Activated effector memory CD4-positive, alpha-beta T cell treated with Interleukin-2 at 50 U/mL for 16 hours (primary cell): ENCODE data around the gene IGF2R.
A peak's percentile ranks its signal among the peaks of the same experiment; 100 is the strongest.
"Not testable (repeated sequence)": the region's sequence is repeated elsewhere in the genome, so short reads cannot be mapped to it uniquely, and the experiment has no call there.

Source experiments
- DNase-seq: peaks from one replicate; pipeline ENCODE4 v3.0.0-alpha.2; 2020

Gene IGF2R

DNA sequence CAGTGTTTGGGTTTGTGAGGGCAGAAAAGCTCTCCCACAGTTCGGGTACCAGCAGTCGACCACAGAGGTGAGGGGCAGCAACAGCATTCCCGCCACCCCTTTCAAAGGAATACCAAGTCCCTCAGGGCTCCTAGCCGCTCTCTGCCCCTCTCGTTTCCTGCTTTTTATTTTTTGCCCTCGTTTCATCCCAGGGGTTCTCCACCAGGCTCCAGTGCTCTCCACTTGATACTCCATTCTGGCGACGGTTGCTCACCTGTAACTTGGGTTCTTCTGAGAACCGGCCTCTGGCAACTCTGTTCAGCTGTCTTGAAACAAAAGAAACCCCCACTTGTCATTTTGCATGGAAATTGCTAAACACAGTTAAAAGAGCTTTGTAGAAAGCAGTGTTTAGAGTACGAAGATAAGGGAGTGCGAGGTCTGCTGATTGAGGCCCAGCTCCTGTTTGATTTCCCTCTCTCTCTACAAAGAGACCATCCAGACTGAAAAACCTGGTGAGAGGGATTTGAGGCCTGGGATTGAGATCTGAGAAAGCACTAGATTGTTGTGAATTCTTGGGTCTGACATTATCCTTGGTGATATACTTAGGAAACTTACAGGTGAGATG, 28.7 kb downstream of the IGF2R start:
- no peak for DNase-seq

DNA sequence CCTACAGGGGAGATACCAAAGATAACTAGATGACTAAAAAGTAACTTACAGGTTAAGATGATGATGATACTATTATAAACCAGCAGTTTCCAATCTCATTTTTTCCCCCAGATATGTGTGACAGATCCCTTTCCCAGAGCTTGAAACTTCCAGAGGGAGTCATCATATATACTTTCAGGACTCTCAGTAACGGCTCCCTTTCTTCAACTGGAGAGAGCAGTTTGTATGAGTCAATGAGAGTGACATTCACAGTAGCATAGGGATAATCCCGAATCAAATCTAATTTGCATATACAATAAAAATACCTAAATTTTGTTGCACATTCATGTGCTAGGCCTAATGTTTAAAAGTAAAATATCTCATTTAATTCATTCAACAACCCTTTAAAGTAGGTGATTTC, 29.7 kb downstream of the IGF2R start:
- no peak for DNase-seq

DNA sequence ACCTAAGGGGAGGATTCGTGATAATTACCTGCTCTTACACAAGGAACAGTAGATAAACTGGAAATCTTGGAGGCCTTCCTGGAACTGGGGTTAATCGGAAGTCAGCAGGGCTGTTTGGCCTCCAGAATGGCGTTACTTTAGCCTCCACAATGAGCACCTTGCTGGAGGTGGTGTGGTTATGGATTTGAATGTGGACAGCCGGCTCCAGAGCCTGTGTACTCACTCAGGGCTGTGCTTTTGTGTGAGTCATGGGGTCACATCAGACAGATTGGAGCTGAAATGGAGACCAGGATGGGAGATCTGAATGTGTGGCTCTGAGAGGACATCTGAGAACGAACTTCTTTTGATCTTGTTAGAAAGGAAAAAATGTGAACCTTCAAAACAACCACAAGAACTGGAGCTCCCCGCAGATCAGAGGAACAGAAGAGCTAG, 30.4 kb downstream of the IGF2R start:
- DNase-seq, result no peak

DNA sequence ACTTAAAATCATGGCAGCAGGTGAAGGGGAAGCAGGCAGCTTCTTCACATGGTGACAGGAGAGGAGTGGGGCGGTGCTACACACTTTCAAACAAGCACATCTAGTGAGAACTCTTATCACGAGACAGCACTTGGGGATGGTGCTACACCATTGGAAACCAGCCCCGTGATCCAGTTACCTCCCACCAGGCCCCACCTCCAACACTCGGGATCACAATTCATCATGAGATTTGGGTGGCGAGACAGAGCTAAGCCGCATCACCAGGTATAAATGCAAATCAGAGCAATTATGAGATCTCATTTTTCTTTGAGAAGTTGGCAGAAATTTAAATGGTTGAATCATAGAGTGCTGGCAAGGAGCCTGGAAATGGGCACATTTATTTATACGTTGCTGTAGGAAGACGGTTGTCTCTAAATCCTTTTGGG, 31.4 kb downstream of the IGF2R start:
- no peak for DNase-seq

DNA sequence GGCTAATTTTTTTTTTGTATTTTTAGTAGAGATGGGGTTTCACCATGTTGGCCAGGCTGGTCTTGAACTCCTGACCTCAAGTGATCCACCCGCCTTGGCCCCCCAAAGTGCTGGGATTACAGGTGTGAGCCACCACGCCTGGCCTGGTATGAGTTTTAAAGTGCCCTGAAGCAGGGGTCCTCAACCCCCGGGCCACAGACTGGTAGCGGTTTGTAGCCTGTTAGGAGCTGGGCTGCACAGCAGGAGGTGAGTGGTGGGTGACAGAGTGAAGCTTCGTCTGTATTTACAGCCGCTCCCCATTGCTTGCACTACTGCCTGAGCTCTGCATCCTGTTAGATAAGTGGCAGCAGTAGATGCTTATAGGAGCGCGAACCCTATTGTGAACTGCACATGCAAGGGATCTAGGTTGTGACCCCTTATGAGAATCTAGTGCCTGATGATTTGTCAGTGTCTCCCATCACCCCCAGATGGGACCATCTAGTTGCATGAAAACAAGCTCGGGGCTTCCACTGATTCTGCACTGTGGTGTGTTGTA, 32.1 kb downstream of the IGF2R start:
- not testable (repeated sequence) for DNase-seq

DNA sequence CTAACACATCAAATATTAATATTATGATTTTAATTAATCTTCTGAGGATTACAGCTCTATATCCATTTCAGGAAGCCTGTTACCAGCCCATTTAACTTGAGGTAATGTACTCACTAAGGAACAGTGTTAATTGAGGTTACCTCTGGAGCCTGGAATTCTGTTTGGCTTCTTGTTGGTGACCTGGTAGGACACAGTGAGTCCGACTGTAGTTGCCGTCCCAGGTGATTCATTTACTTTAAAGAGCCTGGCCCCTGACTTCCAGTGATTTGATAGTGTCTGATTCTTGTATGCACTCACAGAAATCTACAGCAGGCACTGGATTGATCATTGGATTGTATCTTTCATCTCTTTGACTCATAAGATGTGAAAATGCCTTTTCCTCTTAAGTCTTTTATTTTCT, 34.0 kb downstream of the IGF2R start:
- DNase-seq, result no peak

DNA sequence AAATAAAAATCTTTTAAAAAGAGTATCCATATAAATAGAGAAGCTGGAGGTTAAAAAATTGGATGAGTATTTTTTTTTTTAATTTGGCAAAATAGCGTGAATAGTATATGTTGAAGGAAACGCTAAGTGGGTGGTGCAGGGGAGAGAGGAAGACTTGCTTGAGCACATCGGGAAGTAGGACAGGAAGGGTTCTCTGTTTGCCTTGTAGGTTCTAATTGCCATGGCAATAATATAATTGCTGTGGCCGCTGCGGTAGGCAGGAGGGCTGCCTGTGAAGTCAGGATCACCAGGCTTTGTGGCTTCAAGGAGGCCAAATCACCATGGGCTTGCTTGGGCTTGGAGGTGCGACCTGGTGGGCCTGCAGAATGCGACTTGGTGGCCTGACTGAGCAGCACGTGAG, 35.1 kb downstream of the IGF2R start:
- DNase-seq, result no peak

DNA sequence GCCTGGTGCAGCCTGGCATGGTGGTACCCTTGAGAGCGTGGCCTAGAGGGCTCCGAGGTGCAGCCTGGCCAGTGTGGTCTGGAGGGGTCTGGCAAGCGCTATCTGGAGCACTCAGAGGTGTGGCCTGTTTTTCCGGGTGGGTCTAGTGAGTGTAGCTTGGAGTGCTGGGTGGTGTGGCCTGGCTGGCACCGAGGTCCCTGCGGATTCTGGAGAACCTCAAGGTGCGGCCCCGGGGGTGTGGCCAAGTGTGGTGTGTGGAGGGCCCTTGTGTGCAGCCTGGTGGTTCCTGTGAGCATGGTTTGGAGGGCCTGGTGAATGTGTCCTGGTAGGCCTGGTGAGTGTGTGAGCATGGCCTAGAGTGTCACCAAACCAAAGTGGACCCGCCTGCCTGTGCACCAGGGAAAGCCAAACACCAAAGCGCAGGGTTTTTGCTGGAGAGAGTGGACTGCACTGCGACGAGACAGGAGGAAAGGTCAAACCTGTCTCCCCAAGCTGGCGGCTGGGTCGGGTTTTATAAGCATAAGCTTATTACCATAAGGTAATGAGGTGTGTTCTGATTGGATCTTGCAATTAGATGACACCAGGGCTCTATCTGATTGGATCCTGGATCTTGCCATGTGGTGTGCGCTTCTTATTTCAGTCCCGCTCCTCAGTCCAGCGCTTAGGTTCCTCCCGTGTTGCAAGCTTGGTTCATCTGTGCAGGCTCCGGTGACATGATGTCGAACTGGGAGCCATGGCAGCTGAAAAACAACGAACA, 35.7 kb downstream of the IGF2R start:
- DNase-seq, result no peak

DNA sequence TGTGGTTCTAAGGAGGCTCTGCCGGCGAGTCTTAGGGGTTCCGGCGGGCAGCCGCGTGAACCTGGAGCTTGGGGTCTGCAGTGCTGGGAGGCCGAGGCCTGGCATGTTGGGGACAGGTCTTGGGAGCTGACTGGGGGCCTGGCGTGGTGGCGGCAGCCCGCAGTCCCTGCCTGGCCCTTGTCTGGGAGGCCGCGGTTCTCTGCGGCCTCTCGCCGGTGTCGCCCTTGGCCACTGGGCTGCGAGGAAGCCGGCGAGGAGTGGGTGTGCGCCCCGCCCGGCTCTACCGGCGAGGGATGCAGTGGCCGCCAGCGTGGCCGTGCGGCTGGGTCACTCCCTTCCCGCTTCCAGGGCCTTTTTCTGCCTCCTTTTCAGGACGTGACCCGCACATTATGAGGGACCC, 36.3 kb downstream of the IGF2R start:
- no peak for DNase-seq

DNA sequence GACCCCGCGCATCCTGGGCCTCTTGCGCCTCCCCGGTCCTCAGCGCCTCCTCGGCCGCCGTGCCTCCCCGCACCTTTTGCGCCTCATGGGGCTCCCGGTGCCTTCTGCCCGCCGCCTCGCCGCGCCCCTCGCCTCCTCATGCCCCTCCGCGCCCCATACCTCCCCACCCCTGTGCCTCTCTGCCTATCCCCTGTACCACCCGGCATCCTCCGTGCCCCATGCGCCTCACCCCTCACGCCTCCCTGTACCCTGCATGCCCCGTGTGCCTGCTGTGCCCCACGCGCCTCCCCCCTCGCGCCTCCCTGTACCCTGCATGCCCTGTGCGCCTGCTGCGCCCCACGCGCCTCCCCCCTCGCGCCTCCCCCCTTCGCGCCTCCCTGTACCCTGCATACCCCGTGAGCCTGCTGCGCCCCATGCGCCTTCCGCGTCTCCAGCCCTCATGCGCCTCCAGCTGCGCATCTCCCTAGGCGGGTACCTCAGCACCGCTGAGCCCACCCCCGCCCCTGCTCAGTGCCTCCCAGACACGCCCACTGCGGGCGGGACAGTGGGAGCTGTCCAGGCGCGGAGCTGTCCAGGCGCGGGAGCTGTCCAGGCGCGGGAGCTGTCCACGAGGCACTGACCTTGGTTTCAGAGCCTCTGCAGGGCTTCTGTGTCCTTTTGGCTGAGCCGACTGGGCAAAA, 37.1 kb downstream of the IGF2R start:
- DNase-seq, result no peak

DNA sequence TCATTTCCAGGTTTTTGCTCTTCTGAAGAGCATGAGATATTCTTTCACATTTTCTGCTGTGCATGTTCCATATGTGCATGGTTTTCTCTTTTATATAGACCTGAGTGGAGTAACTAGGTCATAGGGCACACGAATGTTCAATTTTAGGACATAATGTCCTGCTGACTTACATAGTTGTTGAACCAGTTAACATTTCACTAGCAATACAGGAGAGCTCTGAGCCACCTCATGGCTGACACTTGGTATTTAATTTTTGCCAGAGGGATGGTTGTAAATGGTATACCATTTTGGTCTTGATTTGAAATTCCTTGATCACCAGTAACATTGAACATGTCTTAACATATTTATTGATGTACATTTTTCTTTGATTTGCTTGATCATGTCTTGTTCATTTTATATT, 38.3 kb downstream of the IGF2R start:
- no peak for DNase-seq

DNA sequence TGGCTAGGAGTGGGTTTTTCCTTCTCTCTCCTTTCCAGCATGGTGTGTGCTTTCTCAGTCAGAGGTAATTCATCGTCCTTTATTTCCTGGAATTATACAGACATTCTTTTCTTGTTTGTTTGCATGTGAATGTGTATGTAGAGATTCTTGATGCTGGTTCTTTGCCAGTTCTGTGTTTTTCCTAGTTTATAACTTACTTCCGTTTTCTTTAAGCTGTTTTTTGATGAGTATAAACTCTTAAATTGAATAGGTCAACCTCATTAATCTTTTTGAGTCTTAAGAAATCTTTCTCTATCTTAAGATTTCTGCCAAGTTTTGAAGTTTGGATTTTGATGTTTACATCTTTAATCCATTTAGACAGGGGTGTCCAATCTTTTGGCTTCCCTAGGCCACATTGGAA, 38.7 kb downstream of the IGF2R start:
- no peak for DNase-seq

DNA sequence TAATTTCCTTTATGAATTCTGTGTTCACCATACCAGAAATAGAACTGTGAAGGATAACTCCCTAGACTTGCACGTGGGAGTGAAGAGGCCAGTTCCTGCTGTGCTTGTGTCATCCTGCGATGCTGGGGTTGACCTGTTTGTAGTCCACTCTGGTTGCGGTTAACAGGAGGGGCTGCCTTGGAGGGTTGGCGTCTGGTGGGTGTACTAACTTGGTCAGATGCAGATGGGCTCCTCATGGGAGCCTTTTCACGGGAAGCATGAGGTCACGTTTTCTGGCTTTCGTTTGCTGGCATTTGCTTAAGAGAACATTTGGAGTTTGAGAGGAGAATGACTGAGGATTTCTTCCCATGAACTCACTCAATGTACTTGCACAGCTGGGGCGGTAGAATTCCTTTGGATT, 41.2 kb downstream of the IGF2R start:
- DNase-seq, result no peak

DNA sequence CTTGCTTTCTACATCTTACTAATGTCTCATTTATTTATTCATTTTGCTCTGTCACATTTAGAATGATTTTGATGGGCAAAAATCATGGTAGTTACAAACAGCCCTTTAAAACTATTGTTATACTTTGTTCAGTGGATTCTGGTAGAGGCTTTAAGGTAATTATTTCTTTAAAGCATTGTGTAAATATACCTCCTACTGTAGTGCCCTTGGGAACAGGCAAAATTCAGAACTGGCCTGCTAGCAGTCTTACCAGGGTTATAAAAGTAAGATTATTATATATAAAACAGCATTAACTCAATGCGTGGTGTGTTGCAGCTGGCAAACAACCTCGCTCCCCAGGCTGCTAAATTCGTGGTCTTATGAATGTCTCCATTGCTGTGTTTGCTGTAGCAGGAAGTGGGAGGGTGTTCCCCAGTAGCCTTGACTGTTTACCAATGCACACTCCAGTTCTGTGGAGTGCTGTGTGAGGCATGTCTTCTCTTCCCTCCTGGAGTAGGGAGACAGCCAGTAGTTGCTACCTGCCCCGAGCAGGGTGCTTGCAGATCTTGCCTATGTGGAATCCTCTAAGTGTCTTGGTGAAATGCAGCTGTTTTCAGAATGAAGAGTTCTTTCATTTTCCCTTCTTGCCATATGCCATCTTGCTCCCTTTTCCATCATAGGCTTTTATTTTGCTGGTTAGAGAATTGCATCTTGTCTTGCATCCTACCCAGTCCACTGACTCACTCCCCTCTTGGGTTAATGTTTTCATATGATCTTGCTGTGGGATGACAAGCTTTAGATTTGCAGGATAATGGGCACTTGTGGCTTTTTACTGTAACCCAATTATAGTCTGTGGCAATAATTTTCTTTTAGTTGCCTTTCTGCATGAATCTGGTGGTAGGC, 45.3 kb downstream of the IGF2R start:
- DNase-seq, result peak; percentile 15

DNA sequence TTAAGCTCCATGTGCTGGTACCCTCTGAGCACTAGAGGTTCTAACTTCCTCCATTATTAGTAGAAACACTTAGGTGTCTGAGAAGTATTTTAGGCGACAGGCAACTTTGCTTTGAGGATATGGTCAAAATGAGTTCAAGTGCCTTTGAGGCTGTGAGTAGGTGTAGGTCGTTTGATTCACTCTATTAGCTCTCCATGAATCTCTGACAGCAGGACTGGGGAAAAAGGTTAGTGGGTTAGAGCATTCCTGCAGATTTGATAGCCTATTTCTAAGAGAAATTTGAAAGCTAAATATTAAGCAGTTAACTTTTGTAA, 45.9 kb downstream of the IGF2R start:
- DNase-seq, result no peak

DNA sequence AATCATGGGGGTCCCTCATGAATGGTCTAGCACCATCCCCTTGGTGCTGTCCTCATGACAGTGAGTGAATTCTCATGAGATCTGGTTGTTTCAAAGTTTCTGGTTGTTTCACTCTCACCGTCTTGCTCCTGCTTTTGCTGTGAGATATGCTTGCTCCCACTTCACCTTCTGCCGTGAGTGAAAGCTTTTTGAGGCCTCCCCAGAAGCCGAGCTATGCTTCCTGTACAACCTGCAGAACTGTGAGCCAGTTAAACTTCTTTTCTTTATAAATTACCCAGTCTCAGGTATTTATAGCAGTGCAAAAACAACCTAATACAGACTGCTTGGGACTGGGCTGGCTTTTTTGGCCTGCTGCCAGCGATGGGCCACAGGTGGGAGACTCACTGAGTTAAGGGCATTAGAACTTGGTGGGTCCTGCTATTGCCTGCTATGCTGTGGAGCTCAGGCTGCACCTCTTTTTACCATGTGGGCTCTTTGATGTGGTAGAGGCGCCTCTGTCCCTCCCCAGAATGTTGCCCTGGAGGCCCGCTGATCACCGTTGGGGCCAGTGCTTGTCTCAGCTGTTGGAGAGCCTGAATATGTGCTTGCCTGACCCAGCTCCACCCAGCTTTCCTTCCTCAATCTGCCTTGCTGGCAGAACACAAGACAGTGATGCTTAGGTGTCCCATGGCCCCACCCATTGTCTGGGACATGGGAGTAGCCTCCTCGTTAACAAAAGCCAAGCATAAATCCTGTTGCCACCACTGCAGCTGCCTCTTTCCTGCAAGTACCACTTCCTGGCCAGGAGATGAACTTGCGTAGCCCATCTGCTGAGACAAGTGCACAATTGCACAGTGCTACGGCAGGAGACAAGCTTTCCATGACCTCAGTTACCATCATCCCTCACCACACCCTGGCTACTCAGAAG, 47.1 kb downstream of the IGF2R start:
- DNase-seq, result peak; percentile 28

DNA sequence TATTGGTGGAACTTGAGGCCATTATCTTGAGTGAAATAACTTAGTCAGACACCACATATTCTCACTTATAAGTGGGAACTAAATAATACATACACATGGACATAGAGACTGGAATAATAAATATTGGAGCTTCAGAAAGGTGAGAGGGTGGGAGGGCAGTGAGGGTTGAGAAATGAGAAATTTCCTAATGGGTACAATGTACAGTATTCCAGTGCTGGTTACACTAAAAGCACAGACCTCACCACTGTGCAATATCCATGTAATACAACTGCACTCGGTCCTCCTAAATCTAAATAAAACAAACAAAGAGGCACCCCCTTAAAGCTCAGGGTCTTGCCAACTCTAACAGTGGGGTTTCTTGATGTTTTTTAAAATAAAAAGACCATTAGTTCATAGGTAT, 53.2 kb downstream of the IGF2R start:
- DNase-seq, result no peak

DNA sequence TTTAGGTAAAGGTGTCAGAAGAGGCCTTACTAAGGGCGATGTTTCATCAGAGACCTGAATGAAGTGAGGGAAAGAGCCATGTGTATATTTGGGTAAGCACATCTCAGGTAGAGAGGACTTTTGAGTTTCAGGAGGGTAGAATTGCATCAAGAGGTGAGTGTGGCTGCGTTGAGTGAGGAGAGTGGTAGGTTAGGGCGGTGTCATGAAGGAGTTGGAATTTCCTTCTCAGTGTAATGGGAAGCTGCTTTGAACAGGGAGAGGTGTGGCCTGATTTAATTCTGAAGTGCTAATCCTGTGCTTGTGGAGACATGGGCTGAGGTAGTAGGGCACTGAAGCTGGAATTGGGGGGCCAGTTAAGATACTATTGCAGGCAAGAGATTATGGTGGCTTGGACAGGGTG, 53.9 kb downstream of the IGF2R start:
- DNase-seq, result no peak

DNA sequence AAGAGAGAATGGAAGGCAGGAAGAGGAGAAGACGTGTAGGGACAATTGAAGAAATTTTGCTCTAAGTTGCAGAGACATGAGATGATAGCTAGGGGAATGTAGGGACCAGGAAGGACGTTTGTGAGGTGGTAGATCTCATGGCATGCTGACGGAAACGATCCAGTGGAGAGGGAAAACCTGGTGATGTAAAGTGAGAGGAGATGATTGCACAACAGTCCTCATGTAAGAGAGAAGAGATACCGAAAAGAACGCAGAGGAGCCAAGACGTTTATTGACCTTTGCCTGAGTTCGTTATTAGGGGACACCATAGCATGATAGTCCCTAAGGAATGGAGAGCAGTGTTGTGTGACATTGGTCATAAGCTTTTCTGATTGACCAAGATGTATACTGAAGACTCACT, 55.3 kb downstream of the IGF2R start:
- DNase-seq, result no peak

DNA sequence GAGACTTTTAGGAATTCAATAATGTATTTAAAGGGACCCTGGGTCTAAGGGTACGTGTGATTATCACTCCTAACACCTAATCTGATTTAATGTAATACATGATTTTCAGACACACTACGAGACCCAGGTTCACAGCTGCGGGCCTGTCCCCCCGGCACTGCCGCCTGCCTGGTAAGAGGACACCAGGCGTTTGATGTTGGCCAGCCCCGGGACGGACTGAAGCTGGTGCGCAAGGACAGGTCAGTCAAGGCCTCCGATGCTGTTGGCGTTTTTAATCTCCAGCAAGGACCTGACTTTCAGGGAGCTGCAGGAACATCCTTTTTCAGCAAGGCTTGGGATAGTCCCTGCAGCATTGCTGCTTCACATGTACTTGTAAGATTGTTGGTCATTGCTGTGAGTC, 58.2 kb downstream of the IGF2R start:
- DNase-seq, result no peak

DNA sequence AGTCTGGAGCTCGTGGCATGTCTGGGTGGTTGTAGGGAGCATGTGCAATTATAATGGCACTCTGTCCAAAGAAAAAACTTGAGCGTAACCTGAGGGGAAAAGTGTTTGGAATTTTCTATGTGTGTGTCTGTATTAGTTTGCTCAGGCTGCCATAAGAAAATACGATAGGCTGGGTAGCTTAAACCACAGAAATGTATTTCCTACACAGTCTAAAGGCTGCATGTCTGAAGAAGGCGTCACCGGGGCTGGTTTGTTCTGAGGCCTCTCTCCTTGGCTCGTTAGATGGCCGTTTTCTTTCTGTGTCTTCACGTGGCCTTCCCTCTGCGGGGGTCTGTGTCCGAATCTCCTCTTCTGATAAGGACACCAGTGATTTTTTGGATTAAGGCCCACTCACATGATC, 59.0 kb downstream of the IGF2R start:
- DNase-seq, result no peak
